DOHH2 (cell line): ENCODE data around the gene EEF1B2.
"Not testable (repeated sequence)": the region's sequence is repeated elsewhere in the genome, so short reads cannot be mapped to it uniquely, and the experiment has no call there.

Experiments
- H3F3A ChIP-seq: fragments of 200-600 bp; sonication (generic), shearing (Covaris generic); 2 replicates; pipeline ENCODE4 v1.6.0; 2016; ENCODE audit warnings: antibody characterized with exemption, mild to moderate bottlenecking; ENCODE audit not compliant: control insufficient read depth, insufficient read depth
- H3K27ac ChIP-seq: fragments of 200-600 bp; sonication (generic); 2 replicates; pipeline ENCODE4 v1.5.1; 2014; ENCODE audit warnings: low read depth, mild to moderate bottlenecking, low read length, moderate library complexity
- H3K27me3 ChIP-seq: fragments of 200-600 bp; sonication (generic); 2 replicates; pipeline ENCODE4 v1.6.1; 2014; ENCODE audit warnings: mild to moderate bottlenecking, low read length, mixed read lengths; ENCODE audit not compliant: control insufficient read depth
- H3K36me3 ChIP-seq: fragments of 200-600 bp; sonication (generic); 2 replicates; pipeline ENCODE4 v1.6.1; 2014; ENCODE audit warnings: mild to moderate bottlenecking, low read length, moderate library complexity, mixed read lengths; ENCODE audit not compliant: control insufficient read depth
- H3K4me1 ChIP-seq: fragments of 200-600 bp; sonication (generic); 2 replicates; pipeline ENCODE4 v1.6.1; 2014; ENCODE audit warnings: mild to moderate bottlenecking, low read length, mixed read lengths; ENCODE audit not compliant: control insufficient read depth
- H3K4me2 ChIP-seq: fragments of 200-600 bp; sonication (generic); 2 replicates; pipeline ENCODE4 v1.6.0; 2014; ENCODE audit warnings: mild to moderate bottlenecking, low read length, moderate library complexity
- H3K4me3 ChIP-seq: fragments of 200-600 bp; sonication (generic); 2 replicates; pipeline ENCODE4 v1.5.1; 2014; ENCODE audit warnings: mild to moderate bottlenecking, low read length, mixed read lengths
- H3K79me2 ChIP-seq: fragments of 200-600 bp; sonication (generic); 2 replicates; pipeline ENCODE4 v1.6.1; 2014; ENCODE audit warnings: mild to moderate bottlenecking, low read length, mixed read lengths; ENCODE audit not compliant: control insufficient read depth
- H3K9me2 ChIP-seq: fragments of 200-600 bp; sonication (generic); replicated peaks from 2 replicates; pipeline ENCODE4 v1.6.1; 2014; ENCODE audit warnings: mild to moderate bottlenecking, low read length, mixed read lengths; ENCODE audit not compliant: control insufficient read depth
- H3K9me3 ChIP-seq: fragments of 200-600 bp; sonication (generic); 2 replicates; pipeline ENCODE4 v1.6.1; 2014; ENCODE audit warnings: antibody characterized with exemption, low read length, mixed read lengths; ENCODE audit not compliant: control insufficient read depth, insufficient read depth
- H4K20me1 ChIP-seq: fragments of 200-600 bp; sonication (generic); 2 replicates; pipeline ENCODE4 v1.6.0; 2014; ENCODE audit warnings: low read depth, mild to moderate bottlenecking, antibody characterized with exemption, low read length, moderate library complexity; ENCODE audit not compliant: control insufficient read depth, insufficient read depth
- CTCF ChIP-seq: fragments of 200-600 bp; sonication (generic); IDR thresholded peaks from one replicate; pipeline ENCODE4 v1.5.1; 2014; ENCODE audit warnings: antibody characterized with exemption, mild to moderate bottlenecking, low read depth, low read length; ENCODE audit not compliant: poor library complexity, severe bottlenecking
- EZH2phosphoT487 ChIP-seq: fragments of 200-600 bp; sonication (generic); IDR thresholded peaks from 2 replicates; pipeline ENCODE4 v1.6.1; 2017; ENCODE audit warnings: borderline replicate concordance, mild to moderate bottlenecking, antibody characterized with exemption, low read length, moderate library complexity, mixed read lengths

EEF1B2 gene

DNA sequence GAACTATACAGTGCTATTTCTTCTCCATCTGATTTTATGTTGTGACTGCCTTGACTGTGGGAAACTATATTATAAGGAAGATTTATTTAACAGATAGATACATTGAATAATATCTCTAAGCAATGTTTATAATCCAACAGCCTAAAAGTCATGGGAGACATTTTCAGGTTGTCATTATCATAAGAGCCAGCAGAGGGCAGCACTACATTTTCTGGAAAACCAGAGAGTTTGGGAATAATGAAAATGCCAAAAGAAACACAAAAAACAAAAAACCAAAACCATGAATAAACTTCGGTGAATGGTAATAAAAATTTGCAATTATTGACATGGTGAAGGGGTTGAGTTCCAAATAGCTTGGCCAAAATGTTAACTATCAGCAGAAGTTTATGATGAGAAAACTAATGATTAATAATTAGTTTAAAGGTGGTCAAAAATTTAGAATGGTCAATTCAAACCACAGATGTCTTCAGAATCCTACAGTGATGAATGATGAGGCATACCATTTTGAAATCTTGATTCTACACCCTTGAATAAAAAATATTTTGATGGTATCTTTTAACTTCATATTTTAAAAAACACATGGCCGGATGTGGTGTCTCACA lies 4.7 kb downstream of the EEF1B2 start:
- Histone ChIP-seq H4K20me1 (peaks cover 12% of the 10 kb centered on the region; the same call in 1 of the 2 replicates), H3K36me3 (peaks cover 59% of the 10 kb centered on the region), H3K4me3 (no peak overlapping the region), H3K4me2 (no peak overlapping the region), H3K27ac (no peak overlapping the region), H3K9me3 (no peaks in the 10 kb centered on the region), H3F3A (peaks cover 39% of the 10 kb centered on the region), H3K9me2 (no peaks in the 10 kb centered on the region), H3K4me1 (peaks cover 23% of the 10 kb centered on the region), H3K79me2 (peaks cover 42% of the 10 kb centered on the region), H3K27me3 (no peaks in the 10 kb centered on the region)
- TF ChIP-seq EZH2phosphoT487 (no peak), CTCF (peak; percentile 82)

DNA sequence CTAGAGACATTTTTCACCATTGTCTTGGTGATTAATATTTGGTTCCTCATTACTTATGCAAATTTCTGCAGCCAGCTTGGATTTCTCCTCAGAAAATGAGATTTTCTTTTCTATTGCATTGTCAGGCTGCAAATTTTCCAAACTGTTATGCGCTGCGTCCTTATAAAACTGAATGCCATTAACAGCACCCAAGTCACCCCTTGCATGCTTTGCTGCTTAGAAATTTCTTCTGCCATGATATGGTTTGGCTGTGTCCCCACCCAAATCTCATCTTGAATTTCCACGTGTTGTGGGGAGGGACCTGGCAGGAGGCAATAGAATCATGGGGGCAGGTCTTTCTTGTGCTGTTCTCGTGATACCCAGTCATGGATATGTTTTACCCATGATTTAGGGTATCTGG lies 8.5 kb downstream of the EEF1B2 start:
- H3K36me3 ChIP-seq = peaks cover 26% of the 10 kb centered on the region

DNA sequence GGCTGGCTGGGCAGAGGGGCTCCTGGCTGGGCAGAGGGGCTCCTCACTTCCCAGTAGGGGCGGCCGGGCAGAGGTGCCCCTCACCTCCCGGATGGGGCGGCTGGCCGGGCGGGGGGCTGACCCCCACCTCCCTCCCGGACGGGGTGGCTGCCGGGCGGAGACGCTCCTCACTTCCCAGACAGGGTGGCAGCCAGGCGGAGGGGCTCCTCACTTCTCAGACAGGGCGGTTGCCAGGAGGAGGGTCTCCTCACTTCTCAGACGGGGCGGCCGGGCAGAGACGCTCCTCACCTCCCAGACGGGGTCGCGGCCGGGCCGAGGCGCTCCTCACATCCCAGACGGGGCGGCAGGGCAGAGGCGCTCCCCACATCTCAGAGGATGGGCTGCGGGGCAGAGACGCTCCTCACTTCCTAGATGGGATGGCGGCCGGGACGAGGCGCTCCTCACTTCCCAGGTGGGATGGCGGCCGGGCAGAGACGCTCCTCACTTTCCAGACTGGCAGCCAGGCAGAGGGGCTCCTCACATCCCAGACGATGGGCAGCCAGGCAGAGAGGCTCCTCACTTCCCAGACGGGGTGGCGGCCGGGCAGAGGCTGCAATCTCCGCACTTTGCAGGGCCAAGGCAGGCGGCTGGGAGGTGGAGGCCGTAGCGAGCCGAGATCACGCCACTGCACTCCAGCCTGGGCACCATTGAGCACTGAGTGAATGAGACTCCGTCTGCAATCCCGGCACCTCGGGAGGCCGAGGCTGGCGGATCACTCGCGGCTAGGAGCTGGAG lies 12.1 kb downstream of the EEF1B2 start:
- not testable (repeated sequence) for H3K27ac ChIP-seq, H3K79me2 ChIP-seq, H3K9me2 ChIP-seq, H3F3A ChIP-seq, H3K9me3 ChIP-seq, H3K4me1 ChIP-seq, H3K36me3 ChIP-seq, H4K20me1 ChIP-seq, H3K27me3 ChIP-seq, H3K4me2 ChIP-seq, H3K4me3 ChIP-seq

More for the DNA sequence above, 8.5 kb downstream of the EEF1B2 start:
- peaks cover 14% of the 10 kb centered on the region for H3F3A ChIP-seq
- not testable (repeated sequence) for H3K4me1 ChIP-seq, H4K20me1 ChIP-seq, H3K79me2 ChIP-seq, H3K4me2 ChIP-seq, H3K4me3 ChIP-seq, H3K9me3 ChIP-seq, H3K9me2 ChIP-seq, H3K27ac ChIP-seq, H3K27me3 ChIP-seq

DNA sequence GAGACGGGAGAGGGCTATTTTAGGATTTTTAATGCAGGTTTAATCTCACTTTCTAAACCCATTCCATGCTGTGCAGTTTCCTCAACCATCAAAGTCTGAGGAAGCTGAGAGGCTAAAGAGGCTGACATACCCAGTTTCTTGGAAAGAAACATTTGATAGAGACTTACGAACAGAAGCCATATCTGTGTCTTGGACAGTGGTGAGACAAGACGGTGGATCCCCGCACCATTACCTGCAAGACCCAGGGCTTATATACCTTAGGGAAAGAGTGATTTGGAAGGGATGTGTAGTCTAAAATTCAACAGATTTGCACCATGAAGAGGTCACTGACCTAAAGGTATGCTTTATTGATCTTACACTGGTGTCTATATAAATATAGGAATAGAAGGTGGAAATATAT lies 13.5 kb downstream of the EEF1B2 start:
- Histone ChIP-seq H3K27ac (no peak overlapping the region), H3K9me2 (no peaks in the 10 kb centered on the region), H3K4me3 (no peak overlapping the region), H4K20me1 (no peaks in the 10 kb centered on the region), H3F3A (no peaks in the 10 kb centered on the region), H3K79me2 (no peaks in the 10 kb centered on the region), H3K4me1 (no peaks in the 10 kb centered on the region), H3K27me3 (no peaks in the 10 kb centered on the region), H3K36me3 (no peaks in the 10 kb centered on the region), H3K4me2 (no peak overlapping the region), H3K9me3 (no peaks in the 10 kb centered on the region)
- TF ChIP-seq EZH2phosphoT487 (no peak), CTCF (no peak)
